GM13976 (cell line): Measurements from ENCODE around the gene PCDH17.

ENCODE experiments used
- DNase-seq: peaks from one replicate; pipeline ENCODE4 v3.0.0; 2012; ENCODE audit warnings: low spot score
- in situ Hi-C: fragments of 300-500 bp; cut with MboI; formaldehyde crosslinking; loops from one replicate; pipeline ENCODE4 v1.12.0; 2022; ENCODE audit warnings: low sequenced_read_pairs, mixed read lengths, inconsistent platforms; ENCODE audit not compliant: unreplicated experiment
- TF ChIP-seq, protein P1 (sequence below): IDR thresholded peaks from 2 replicates; pipeline ENCODE4 v1.5.1; 2012; ENCODE audit warnings: borderline replicate concordance, mild to moderate bottlenecking; ENCODE audit not compliant: insufficient read depth; ENCODE audit errors: extremely low read depth, missing control alignments, control extremely low read depth

PCDH17 gene, protein sequence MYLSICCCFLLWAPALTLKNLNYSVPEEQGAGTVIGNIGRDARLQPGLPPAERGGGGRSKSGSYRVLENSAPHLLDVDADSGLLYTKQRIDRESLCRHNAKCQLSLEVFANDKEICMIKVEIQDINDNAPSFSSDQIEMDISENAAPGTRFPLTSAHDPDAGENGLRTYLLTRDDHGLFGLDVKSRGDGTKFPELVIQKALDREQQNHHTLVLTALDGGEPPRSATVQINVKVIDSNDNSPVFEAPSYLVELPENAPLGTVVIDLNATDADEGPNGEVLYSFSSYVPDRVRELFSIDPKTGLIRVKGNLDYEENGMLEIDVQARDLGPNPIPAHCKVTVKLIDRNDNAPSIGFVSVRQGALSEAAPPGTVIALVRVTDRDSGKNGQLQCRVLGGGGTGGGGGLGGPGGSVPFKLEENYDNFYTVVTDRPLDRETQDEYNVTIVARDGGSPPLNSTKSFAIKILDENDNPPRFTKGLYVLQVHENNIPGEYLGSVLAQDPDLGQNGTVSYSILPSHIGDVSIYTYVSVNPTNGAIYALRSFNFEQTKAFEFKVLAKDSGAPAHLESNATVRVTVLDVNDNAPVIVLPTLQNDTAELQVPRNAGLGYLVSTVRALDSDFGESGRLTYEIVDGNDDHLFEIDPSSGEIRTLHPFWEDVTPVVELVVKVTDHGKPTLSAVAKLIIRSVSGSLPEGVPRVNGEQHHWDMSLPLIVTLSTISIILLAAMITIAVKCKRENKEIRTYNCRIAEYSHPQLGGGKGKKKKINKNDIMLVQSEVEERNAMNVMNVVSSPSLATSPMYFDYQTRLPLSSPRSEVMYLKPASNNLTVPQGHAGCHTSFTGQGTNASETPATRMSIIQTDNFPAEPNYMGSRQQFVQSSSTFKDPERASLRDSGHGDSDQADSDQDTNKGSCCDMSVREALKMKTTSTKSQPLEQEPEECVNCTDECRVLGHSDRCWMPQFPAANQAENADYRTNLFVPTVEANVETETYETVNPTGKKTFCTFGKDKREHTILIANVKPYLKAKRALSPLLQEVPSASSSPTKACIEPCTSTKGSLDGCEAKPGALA (N-terminal part only)

DNA sequence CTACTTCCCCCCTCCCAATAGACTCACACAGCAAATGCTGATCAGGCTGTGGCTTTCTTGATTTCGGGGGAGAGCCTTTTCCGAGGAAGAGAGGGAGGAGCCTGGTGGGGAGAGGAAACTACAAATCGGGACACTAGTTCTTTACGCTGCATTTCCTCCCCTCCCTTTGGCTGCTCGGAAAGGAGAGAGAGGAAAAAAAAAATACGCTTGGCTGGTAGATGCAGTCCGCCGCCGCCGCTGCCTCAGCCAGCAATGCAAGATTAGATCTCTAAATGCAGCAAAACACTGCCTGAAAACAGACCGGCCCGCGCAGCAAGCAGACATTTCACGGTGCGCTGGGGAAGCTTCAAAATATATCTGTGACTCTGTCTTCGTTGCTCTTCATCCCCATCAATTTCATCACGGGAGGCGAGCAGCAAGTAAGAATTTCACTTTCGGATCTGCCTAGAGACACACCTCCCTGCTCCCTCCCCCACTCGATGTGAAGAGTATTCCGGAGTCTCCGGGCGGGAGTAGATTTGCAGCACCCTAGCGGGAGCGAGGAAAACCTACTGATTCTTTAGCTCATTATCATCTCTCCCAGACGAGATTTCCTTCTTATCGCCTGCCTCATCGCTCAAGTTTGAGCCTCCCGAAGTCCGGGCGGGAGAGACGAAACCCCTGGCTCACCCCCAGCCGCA, at the start of gene PCDH17:
Gene PCDH17 (plus strand): TSS at position 149 of the 680 bp plus-strand sequence. CDS start 803 bp downstream, outside the sequence.
- TF ChIP-seq, protein P1, sequence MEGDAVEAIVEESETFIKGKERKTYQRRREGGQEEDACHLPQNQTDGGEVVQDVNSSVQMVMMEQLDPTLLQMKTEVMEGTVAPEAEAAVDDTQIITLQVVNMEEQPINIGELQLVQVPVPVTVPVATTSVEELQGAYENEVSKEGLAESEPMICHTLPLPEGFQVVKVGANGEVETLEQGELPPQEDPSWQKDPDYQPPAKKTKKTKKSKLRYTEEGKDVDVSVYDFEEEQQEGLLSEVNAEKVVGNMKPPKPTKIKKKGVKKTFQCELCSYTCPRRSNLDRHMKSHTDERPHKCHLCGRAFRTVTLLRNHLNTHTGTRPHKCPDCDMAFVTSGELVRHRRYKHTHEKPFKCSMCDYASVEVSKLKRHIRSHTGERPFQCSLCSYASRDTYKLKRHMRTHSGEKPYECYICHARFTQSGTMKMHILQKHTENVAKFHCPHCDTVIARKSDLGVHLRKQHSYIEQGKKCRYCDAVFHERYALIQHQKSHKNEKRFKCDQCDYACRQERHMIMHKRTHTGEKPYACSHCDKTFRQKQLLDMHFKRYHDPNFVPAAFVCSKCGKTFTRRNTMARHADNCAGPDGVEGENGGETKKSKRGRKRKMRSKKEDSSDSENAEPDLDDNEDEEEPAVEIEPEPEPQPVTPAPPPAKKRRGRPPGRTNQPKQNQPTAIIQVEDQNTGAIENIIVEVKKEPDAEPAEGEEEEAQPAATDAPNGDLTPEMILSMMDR: no peak
- in situ Hi-C loops: loop anchor here (25.0 kb wide), 1 partner anchor 1681 kb away; no protein-coding TSS in a partner anchor
- DNase-seq: peak; percentile 34

DNA sequence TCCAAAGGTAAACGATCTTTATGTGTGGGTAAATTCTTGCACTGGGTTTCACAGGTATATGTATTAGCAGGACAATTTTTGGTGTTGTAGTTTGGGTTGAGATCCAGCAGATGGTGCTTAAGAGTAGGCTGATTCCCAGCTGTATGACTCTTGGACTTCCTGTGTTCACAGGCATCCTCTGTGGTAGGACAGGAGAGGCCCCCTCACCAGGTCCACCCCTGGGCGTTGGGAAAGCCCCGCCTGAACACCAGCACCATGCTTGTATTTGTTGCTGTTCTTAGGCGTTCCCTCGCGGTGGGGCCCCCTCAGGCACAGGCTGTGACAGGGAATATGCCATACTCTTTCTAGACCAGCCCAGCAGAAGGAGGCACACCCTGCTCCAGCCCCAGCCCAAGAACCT, 49.5 kb upstream of the PCDH17 start:
- TF ChIP-seq, protein P1: no peak
- in situ Hi-C loops: no loop called here
- no peak for DNase-seq

DNA sequence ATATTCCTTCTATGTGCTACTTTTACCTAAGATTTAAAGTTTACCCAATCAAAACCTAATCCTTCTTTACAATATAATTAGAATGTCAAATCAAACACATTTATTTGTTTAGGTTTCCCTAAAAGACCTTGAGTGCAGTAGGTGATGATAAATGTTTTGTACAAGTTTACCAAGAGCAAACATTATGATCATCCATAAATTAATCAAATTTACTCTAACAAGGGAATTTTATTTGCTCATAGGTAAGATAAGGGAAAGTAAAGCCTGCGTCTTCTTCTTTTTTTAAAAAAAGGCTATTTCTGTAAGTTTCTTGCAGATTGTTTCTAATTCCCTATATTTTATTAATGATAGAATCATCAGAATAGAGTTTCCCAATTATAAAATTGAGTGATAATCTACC, 48.0 kb upstream of the PCDH17 start:
- no peak for DNase-seq
- in situ Hi-C loops: no loop called here
- TF ChIP-seq, protein P1: no peak

DNA sequence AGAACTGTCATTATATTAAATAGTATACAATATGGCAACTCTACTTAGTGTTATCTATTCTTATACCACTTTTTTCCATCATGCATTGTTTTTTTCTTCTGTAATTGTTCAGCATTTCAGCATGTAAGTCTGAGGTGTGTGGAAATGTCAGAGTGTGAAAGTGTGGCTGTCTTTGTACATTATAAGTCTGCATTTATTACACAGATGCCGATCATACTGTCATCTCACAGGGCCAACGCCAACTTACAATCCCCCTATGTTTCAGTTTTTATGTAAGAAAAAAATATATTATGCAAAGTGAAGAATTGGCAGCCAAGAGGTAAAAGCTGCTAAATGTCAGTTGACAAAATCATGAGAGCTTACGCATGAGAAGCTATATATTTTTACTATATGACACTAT, 42.9 kb upstream of the PCDH17 start:
- TF ChIP-seq, protein P1: no peak
- no peak for DNase-seq
- in situ Hi-C loops: no loop called here

DNA sequence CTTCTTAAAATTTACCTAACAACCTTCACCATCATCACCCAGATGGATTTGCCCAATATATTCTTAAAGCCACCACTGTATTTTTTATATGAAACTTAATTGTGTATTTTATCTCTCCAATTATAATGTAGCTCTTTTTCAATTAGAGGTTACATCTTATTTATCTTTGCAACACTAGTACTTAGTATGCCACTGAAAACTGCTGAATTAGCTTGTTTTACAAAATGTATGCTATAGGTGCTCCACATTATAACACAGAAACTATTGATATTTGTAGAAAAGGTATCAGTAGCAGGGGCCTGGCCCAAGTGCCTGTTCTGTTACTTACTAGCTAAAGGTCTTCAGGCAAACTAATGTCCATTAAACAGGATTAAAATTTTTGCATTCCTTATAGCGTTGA, 35.8 kb upstream of the PCDH17 start:
- no peak for DNase-seq
- in situ Hi-C loops: no loop called here
- TF ChIP-seq, protein P1: no peak

DNA sequence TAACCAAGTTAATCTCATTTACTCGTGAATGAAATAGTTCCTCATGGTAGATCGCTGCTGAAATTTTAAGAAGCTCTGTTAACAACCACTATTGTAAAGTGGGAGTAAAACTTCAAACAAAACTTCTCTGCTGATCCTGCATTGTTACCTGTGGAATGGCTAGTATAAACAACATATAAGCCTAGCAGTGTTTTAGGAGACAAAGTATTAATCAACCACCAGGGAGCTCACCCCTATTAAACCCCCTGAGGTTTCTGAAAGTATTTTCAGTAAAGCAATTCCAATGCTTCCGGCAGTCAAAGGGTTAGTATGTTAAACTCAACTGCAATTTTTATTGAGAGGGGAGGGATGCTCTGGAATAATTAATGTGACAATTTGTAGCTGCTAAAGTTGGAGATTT, 30.0 kb upstream of the PCDH17 start:
- TF ChIP-seq, protein P1: no peak
- in situ Hi-C loops: no loop called here

More for the DNA sequence above, 30.0 kb upstream of the PCDH17 start:
- no peak for DNase-seq
